Measurements from ENCODE around the gene SPACA7. TPM values are rescaled to one million over a fixed set of nuclear protein-coding genes. Genes with fewer than 3 reads are reported as not detected.

The SPACA7 gene
- total RNA-seq, 1 donor from 2014 or later, result not detected

- Histone ChIP-seq H3K9me3 (no peaks in the 10 kb centered on the region), H3K27ac (no peak overlapping the region), H3K4me1 (peaks cover 11% of the 10 kb centered on the region), H3K27me3 (ENCODE audit: low read depth) (peaks cover 40% of the 10 kb centered on the region), H3K36me3 (no peaks in the 10 kb centered on the region), H3K4me3 (no peak overlapping the region)
- intact Hi-C loops (cut with DNase I), result no loop called here
- TF ChIP-seq CTCF (IDR thresholded peaks at IDR 0.05), result no peak
- DNase-seq (no peak), ATAC-seq (no peak)
These were observed 26.5 kb upstream of the SPACA7 start for GRCh38 chr13:112349681-112350080.

- DNase-seq, result no peak
These were observed 25.9 kb upstream of the SPACA7 start for GRCh38 chr13:112350300-112350699.

DNA sequence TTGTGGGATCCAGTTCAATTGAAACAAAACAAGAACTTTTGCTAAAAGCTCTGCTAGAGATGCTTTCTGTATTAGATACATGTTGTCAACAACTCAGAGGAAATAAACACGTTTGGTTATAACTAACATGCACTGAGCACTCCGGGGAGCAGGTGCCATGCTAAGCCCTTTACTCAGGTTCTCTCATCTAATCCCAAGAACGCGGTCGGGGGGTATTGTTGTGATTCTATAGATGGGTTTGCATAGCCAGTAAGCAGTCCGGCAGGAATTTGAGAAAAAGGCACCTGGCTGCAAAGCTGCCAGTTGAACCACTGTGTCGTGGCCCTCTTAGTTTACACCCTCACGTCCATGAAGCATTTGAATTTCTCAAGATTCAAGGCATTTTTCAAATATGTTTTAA lies 24.3 kb upstream of the SPACA7 start:
- ATAC-seq, result no peak
- DNase-seq, result no peak
- intact Hi-C loops (cut with DNase I), result no loop called here
- Histone ChIP-seq H3K27ac (no peak overlapping the region), H3K4me3 (no peak overlapping the region), H3K36me3 (no peaks in the 10 kb centered on the region), H3K27me3 (ENCODE audit: low read depth) (peaks cover 25% of the 10 kb centered on the region), H3K9me3 (no peaks in the 10 kb centered on the region), H3K4me1 (peaks cover 11% of the 10 kb centered on the region)
- TF ChIP-seq CTCF (IDR thresholded peaks at IDR 0.05), result no peak

More at GRCh38 chr13:112350300-112350699, 25.9 kb upstream of the SPACA7 start:
- Histone ChIP-seq H3K9me3 (no peaks in the 10 kb centered on the region), H3K4me3 (no peak overlapping the region), H3K27ac (no peak overlapping the region), H3K27me3 (ENCODE audit: low read depth) (peaks cover 37% of the 10 kb centered on the region), H3K36me3 (no peaks in the 10 kb centered on the region), H3K4me1 (peaks cover 11% of the 10 kb centered on the region)
- no peak for ATAC-seq
- intact Hi-C loops (cut with DNase I), result no loop called here
- TF ChIP-seq CTCF (IDR thresholded peaks at IDR 0.05), result no peak

DNA sequence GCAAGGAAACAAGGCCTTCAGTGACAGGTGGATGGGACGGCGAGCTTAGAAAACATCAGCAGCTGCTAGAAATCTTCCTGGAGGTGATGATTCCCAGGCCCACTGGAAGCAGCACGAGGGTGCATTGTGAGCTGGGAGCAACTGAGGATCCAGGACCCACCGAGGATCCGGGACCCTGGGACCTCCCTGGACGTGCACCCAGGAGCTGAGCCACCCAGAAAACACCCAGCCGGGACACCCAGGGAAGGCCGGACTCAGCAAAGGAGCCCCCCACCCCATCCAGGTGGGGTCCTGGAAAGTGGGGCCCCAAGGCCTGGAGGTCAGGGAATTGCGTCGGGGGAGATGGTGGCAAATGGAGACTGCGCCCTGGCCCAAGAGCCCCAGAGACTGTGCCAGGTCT lies 22.3 kb upstream of the SPACA7 start:
- Histone ChIP-seq H3K4me3 (no peak overlapping the region), H3K9me3 (no peaks in the 10 kb centered on the region), H3K36me3 (no peaks in the 10 kb centered on the region), H3K27ac (no peak overlapping the region), H3K27me3 (ENCODE audit: low read depth) (peaks cover 14% of the 10 kb centered on the region), H3K4me1 (peaks cover 11% of the 10 kb centered on the region)
- intact Hi-C loops (cut with DNase I), result no loop called here
- no peak for DNase-seq
- no peak for TF ChIP-seq CTCF (IDR thresholded peaks at IDR 0.05)
- ATAC-seq, result no peak

DNA sequence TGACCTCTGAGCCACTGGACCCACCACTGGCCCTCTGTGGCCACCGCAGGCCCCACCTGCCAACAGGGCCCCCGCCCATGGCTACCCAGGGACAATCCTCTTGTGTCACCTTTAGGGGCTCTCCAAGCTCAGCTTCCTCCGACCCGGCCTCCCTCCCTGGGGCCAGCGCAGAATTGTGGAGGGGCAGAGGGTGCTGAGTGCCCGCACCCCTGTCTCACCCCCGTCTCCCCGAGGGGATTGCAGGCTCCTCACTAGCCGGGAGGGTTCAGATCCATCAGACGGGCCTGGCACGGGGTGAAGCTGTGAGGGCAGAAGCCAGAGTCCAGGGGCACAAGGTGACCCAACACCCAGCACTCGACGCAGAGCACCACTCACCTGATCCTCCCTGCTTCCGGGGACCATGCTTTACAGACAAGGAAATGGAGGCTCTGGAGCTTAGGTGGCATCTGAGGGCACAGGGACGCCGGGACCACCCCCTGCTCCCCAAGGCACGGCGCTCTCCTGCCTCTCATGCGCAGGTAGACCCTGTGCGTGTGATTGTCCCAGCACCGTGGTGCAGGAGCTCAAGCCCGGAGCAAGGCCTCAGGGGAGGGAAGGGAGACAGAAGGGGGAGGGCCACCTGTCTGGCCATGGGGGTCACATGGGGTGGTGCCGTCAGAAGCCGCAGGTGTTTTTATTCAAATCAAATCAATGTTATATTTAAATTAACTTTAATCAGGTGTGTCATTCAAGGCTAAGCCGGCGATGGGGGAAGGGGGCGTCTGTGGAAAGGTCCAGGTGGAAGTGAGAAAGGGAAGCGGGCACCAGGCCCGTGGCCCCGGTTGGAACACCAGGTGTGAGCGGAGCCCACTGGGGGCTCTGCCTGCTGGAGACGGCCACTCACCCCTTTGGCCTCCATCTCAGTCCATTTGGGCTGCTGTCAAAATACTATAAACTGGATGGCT lies 21.6 kb upstream of the SPACA7 start:
- Histone ChIP-seq H3K4me3 (no peak overlapping the region), H3K36me3 (no peaks in the 10 kb centered on the region), H3K9me3 (no peaks in the 10 kb centered on the region), H3K27me3 (ENCODE audit: low read depth) (peaks cover 10% of the 10 kb centered on the region), H3K27ac (no peak overlapping the region), H3K4me1 (peaks cover 11% of the 10 kb centered on the region)
- peak in 1 of 2 donors; percentile 6 for ATAC-seq
- intact Hi-C loops (cut with DNase I), result no loop called here
- no peak for DNase-seq
- TF ChIP-seq CTCF (IDR thresholded peaks at IDR 0.05), result no peak
